ENCODE measurements around the gene CPNE5. TPM values are rescaled to one million over a fixed set of nuclear protein-coding genes. Genes with fewer than 3 reads are reported as not detected.
A peak's percentile ranks its signal among the peaks of the same experiment; 100 is the strongest.

CPNE5 gene
- total RNA-seq, 1 experiment from 2014 or later = not detected

DNA sequence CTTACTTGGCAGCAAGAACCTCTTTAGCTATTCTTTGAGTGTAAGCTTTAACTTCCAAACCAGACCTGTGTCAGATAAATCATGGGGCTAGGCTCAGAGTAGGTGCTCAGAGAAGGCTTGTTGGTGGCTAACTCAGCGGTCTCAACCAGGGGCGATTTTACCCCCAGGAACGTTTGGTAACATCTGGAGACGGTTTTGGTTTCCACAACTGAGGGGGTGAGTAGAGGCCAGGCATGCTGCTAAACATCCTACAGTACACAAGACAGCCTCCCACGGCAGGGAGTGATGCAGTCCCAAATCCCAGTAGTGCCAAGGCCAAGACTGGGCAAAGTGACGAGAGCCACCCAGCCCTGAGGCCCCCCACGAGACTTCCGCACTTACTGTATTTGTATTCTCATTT, 82.5 kb downstream of the CPNE5 start:
- Histone ChIP-seq H3K36me3 (ENCODE audit: low read depth, low read length) (no peaks in the 10 kb centered on the region), H3K9me3 (ENCODE audit: low read length) (no peaks in the 10 kb centered on the region), H3F3A (ENCODE audit: low read length, unreplicated experiment) (no peaks in the 10 kb centered on the region), H3K4me2 (ENCODE audit: low read length) (no peak overlapping the region), H3K4me3 (ENCODE audit: low read length) (no peak overlapping the region), H3K27ac (ENCODE audit: low read length) (peak overlapping the region; percentile 72; the same call in 1 of the 2 replicates), H3K79me2 (ENCODE audit: low read length) (no peaks in the 10 kb centered on the region), H2AFZ (ENCODE audit: low read length) (no peak overlapping the region), H3K27me3 (ENCODE audit: low read length) (no peaks in the 10 kb centered on the region), H4K20me1 (ENCODE audit: low read length) (no peaks in the 10 kb centered on the region), H3K4me1 (ENCODE audit: insufficient read depth, low read length) (peaks cover 45% of the 10 kb centered on the region), H3K9me2 (replicated peaks; ENCODE audit: low read length) (no peaks in the 10 kb centered on the region), H3K9ac (ENCODE audit: low read length) (peak overlapping the region; percentile 55; the same call in 1 of the 2 replicates)
- POLR2A ChIA-PET (ENCODE audit: unreplicated experiment) = no interaction called here
- TF ChIP-seq EZH2 (IDR thresholded peaks at IDR 0.05; ENCODE audit: low read length, unreplicated experiment) (no peak), EZH2phosphoT487 (IDR thresholded peaks at IDR 0.05; ENCODE audit: borderline replicate concordance, low read length) (no peak)
- TF ChIP-seq, protein P1, sequence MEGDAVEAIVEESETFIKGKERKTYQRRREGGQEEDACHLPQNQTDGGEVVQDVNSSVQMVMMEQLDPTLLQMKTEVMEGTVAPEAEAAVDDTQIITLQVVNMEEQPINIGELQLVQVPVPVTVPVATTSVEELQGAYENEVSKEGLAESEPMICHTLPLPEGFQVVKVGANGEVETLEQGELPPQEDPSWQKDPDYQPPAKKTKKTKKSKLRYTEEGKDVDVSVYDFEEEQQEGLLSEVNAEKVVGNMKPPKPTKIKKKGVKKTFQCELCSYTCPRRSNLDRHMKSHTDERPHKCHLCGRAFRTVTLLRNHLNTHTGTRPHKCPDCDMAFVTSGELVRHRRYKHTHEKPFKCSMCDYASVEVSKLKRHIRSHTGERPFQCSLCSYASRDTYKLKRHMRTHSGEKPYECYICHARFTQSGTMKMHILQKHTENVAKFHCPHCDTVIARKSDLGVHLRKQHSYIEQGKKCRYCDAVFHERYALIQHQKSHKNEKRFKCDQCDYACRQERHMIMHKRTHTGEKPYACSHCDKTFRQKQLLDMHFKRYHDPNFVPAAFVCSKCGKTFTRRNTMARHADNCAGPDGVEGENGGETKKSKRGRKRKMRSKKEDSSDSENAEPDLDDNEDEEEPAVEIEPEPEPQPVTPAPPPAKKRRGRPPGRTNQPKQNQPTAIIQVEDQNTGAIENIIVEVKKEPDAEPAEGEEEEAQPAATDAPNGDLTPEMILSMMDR (conservative IDR thresholded peaks at IDR 0.05; ENCODE audit: low read depth, low read length) = no peak
- ATAC-seq = no peak
- CTCF ChIA-PET = no interaction called here
- no TSS peak for BruUV-seq (replicated peaks)
- intact Hi-C loops (cut with micrococcal nuclease) = no loop called here
- DNase-seq = no peak

DNA sequence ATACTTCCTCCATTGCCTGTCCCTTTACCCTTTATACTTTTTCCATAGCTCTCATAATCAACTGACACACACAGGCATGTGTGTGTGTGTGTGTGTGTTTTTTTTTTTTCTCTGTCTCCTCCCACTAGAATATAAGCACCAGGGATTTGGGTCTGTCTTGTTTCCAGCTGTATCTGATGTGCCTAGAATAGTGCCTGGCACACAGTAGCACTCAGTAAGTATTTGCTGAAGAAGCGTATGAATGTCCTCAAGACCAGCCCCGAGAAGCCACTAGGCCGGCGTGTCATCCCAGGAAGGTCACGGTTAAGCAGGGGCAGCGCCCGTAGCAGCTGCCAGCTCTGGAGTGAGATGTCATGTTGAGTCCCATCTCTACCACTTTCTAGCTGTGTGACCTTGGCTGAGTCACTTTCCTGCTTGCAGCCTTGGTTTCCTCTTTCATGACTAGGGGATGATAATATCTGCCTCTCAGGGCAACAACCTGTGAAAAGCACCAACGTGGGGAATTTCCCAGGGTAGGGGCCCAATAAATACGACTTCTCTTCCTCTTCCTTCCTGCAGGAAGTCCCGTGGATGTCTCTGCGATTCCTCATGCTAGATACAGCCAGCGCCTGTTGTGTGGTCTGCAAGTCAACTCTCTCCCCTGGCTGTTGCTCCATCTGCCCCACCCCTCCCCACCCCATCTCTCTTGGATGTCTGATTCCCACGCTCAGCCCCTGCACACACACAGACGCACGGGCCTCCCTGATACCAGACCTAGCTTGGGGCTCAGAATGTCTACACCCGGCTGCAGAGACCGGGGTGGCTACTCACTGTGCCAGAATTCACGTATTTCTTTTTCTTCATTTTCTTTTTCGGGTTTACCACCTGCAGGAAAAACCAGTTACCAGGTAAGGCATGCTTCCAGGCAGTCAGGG, 83.6 kb downstream of the CPNE5 start:
- Histone ChIP-seq H3K79me2 (ENCODE audit: low read length) (no peaks in the 10 kb centered on the region), H3K4me1 (ENCODE audit: insufficient read depth, low read length) (peaks cover 46% of the 10 kb centered on the region), H3K9me2 (replicated peaks; ENCODE audit: low read length) (no peaks in the 10 kb centered on the region), H3K4me3 (ENCODE audit: low read length) (no peak overlapping the region), H3K27me3 (ENCODE audit: low read length) (no peaks in the 10 kb centered on the region), H3K36me3 (ENCODE audit: low read depth, low read length) (no peaks in the 10 kb centered on the region), H3K4me2 (ENCODE audit: low read length) (peak overlapping the region; percentile 62), H4K20me1 (ENCODE audit: low read length) (no peaks in the 10 kb centered on the region), H3K9me3 (ENCODE audit: low read length) (no peaks in the 10 kb centered on the region), H3K27ac (ENCODE audit: low read length) (peak overlapping the region; percentile 72), H3F3A (ENCODE audit: low read length, unreplicated experiment) (no peaks in the 10 kb centered on the region), H2AFZ (ENCODE audit: low read length) (no peak overlapping the region; the same call in 1 of the 2 replicates), H3K9ac (ENCODE audit: low read length) (peak overlapping the region; percentile 55)
- DNase-seq = peak; percentile 85
- TF ChIP-seq, protein P1 (conservative IDR thresholded peaks at IDR 0.05; ENCODE audit: low read depth, low read length) = no peak
- TF ChIP-seq EZH2 (IDR thresholded peaks at IDR 0.05; ENCODE audit: low read length, unreplicated experiment) = no peak
- TF ChIP-seq EZH2phosphoT487 (IDR thresholded peaks at IDR 0.05; ENCODE audit: borderline replicate concordance, low read length) = no peak
- BruUV-seq (replicated peaks) = no TSS peak
- ATAC-seq = peak; percentile 29
- POLR2A ChIA-PET (ENCODE audit: unreplicated experiment) = no interaction called here
- CTCF ChIA-PET = interaction anchor here (0.5 kb wide), 1 partner anchor 60 kb away, joined by 3 read pairs; no protein-coding TSS in a partner anchor
- intact Hi-C loops (cut with micrococcal nuclease) = no loop called here
